GM12874 (cell line): ENCODE data around the gene PCNX2.
A peak's percentile ranks its signal among the peaks of the same experiment; 100 is the strongest.

Source experiments
- TF ChIP-seq, protein P1 (sequence below): IDR thresholded peaks from 2 replicates; pipeline ENCODE4 v1.5.1; 2011; ENCODE audit warnings: low read depth, mild to moderate bottlenecking, control low read depth, low read length, moderate library complexity; ENCODE audit not compliant: insufficient read depth

Gene PCNX2

DNA sequence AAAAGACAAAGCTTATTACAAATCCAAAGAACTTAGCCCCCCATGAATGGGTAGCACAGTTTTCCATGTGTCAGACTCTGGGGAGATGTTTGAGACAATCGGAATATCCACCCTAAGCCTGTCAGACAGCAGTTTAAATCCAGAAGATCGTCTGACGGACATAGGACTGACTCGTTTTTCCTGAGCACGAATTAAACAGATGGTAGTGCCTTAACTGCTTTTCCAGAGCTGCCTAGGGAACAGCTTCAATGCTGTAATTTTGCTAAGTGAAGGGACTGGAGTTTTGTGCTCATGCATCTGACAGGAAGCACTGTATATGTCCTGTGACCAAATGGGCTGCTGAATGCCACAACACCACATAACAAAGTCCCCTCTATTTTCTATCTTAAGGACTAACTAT, 48.6 kb downstream of the PCNX2 start:
- TF ChIP-seq, protein P1, sequence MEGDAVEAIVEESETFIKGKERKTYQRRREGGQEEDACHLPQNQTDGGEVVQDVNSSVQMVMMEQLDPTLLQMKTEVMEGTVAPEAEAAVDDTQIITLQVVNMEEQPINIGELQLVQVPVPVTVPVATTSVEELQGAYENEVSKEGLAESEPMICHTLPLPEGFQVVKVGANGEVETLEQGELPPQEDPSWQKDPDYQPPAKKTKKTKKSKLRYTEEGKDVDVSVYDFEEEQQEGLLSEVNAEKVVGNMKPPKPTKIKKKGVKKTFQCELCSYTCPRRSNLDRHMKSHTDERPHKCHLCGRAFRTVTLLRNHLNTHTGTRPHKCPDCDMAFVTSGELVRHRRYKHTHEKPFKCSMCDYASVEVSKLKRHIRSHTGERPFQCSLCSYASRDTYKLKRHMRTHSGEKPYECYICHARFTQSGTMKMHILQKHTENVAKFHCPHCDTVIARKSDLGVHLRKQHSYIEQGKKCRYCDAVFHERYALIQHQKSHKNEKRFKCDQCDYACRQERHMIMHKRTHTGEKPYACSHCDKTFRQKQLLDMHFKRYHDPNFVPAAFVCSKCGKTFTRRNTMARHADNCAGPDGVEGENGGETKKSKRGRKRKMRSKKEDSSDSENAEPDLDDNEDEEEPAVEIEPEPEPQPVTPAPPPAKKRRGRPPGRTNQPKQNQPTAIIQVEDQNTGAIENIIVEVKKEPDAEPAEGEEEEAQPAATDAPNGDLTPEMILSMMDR, result no peak

DNA sequence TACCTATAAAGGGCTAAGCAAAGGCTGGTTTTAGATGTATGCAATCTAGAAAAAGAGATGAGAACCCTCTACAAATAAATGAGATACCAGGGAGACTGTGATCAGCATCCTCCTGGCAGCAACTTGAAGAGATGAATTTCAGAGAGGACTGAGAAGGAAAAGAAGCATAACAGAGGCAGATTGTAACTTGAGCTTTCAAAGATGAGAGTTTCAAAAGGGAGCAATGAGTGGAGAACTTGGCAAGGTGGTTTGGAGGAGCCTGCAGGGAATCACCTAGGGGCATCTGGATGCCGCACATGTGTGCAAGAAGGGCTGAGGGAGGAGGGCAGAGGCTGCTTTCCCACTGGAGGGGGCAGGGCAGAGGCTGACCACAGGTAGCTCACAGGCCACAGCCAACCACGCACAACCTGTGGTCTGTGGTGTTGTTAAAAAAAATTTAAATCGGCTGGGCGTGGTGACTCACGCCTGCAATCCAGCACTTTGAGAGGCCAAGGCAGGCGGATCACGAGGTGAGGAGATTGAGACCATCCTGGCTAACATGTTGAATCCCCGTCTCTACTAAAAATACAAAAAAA, 50.2 kb downstream of the PCNX2 start:
- TF ChIP-seq, protein P1, result no peak

DNA sequence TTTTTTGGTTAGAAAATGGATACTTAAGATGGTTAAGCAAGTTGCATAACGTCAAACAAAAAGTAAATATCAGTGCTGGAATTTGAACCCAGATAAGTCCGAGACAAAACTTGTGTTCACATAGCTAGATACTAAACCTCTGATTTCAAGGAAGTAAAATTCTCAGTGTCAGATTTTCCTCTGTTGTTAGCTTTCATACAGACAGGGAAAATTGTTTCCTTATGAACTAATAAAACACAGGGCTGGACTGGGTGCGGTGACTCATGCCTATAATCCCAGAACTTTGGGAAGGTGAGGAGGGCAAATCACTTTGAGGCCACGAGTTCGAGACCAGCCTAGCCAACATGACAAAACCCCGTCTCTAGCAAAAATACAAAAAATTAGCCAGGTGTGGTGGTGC, 51.3 kb downstream of the PCNX2 start:
- TF ChIP-seq, protein P1, result no peak

DNA sequence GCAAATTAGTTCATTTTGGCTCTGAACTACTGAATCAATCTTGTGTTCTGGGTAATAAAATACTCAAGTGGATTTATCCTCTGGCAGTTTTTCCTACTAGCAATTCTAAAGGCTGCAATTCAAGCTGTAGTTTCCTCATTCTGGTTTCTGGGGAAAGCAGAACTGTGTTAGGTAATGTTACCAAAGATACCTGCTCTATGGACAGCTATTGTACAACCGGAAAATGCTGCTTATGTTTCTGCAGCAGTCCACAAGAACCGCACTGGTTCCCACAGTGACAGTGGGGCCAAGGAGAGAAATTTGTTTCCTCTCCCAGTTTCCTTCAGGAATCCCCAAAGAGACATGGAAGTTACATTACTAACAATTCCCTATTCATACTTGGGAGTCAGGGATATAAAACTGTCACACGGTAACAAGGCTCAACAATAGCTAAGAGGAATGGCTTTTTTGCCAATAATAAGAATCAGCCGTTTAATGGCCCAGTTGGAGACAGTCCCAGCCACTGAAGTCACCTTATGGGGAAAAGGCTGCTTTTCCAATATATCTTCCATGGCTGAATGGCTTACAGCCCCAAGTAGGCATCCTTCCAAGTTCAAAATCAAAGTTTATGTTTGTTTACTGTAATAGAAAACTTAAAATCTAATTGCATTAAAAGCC, 52.6 kb downstream of the PCNX2 start:
- TF ChIP-seq, protein P1, result no peak

DNA sequence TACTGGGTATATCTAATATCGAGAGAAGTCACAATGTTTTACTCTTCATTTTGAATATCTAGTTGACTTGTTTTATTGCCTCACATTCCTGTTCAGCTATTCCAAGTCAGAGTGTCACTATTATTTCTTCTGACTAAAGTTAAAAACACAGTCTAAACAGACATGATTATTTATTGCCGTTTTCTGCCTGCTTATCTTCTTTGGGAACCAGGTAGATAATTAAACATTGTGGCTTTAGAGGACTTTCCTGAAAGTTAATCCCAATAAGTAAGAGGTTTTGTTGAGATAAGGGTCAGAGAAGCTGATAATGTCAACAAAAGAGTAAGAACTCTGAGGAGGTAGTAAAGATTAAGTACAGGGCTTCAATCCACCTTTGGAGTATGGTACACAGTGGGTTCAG, 53.8 kb downstream of the PCNX2 start:
- TF ChIP-seq, protein P1, result no peak

DNA sequence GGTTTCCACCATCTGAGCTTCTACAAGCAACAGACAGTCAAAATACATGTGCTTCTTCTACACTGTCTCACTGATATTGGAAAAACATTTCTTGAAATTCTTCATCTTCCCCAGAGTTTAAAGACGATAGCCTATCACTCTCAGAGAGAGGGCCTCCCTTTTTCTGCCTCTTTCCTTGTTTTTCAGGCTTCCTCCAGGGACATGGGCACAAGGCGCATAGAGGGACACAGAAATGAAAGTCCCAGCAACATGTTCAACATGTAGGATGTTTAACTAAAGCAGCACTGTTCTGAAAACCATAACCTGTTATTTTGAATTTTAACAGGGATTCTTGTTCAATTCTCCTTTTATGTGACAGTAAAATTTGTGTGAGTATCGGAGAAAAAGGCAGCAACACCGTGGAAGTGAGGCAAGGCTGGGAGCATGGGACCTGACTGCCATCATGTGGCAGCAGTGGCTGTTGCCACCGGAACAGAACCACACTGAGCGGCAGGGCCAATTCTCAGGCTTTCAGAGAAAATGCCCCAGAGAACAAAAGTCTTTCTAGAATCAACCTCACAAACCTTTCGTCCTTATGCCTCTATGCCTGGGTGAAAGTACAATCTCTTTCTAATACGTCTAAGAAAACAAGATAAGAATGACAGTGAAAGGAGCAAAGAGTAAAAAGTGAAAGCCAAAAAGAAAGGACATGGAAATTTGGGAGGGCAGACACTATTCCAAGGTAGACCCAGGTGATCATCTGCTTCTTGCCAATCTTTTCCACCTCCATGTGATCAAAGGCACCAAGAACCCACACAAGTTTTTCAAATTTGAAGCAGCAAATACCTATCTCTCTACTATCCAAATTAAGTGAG, 54.5 kb downstream of the PCNX2 start:
- TF ChIP-seq, protein P1, result peak; percentile 86

DNA sequence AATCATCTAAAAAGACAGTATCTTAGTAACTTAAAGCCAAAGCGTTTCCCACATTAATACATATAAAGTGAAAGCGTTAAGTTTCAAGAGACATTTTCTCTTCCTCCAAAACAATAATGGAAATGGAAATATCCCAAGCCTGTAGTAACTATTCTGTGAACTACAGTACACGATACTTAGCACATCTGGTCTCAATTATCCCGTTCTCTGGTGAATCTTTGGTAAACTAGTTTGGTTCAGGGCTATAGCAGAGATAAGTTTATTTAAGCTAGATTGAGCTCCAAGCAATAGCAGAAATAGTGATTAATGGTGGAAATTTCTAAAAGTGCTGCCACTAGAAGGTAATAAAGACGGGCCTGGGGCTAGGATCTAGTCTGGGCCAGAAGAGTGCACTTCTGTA, 55.2 kb downstream of the PCNX2 start:
- TF ChIP-seq, protein P1, result no peak
